HCT116 (cell line): ENCODE results near the gene APBA1. TPM values are rescaled to one million over a fixed set of nuclear protein-coding genes. Genes with fewer than 3 reads are reported as not detected.

Experiments
- ATAC-seq: fragments of 200-7000 bp; cut with Tn5 transposase; 2 replicates; pipeline ENCODE4 v1.9.1; 2020; ENCODE audit warnings: mild to moderate bottlenecking, moderate library complexity
- BruUV-seq: library from RNA; stranded (reverse); fragments of 400-500 nt; replicated peaks from 2 replicates; lab custom pipeline; 2021; lab: Mats Ljungman, UMichigan
- CTCF ChIA-PET: fragments of 300-600 bp; sonication (Branson Sonifier 250); formaldehyde crosslinking; loops from one replicate; lab custom pipeline; 2021; ENCODE audit warnings: antibody characterized with exemption; lab: Charles Lee
- POLR2A ChIA-PET: fragments of 300-600, 350-600 bp; sonication (Branson Sonifier 250); formaldehyde crosslinking; loops from one replicate; lab custom pipeline; 2021; ENCODE audit warnings: antibody characterized with exemption; lab: Charles Lee
- RAD21 ChIA-PET, 2 experiments: fragments of 300-600 bp; sonication (Branson Sonifier 250); formaldehyde crosslinking; loops; one replicate each; lab custom pipeline; 2023; ENCODE audit warnings: low total read pairs in 2 of 2; ENCODE audit not compliant: uncharacterized antibody in 2 of 2, unreplicated experiment in 2 of 2, low non-redundant PET in 1 of 2; lab: Charles Lee
- DNase-seq: peaks from one replicate; pipeline ENCODE4 v3.0.0-alpha.2; 2010; ENCODE audit warnings: low read depth, low spot score
- H2AFZ ChIP-seq: fragments of 200-600 bp; shearing (Covaris generic), sonication (generic); 2 replicates; pipeline ENCODE4 v1.6.1; 2017; ENCODE audit warnings: low read depth, mixed run types, mixed read lengths, antibody characterized with exemption, low read length; ENCODE audit not compliant: poor library complexity, severe bottlenecking
- H3K27ac ChIP-seq: 2 replicates; pipeline ENCODE4 v1.5.1; 2012; ENCODE audit warnings: low read depth, low read length
- H3K27me3 ChIP-seq: fragments of 200-600 bp; sonication (generic); 2 replicates; pipeline ENCODE4 v1.6.1; 2016; ENCODE audit warnings: mixed run types, low read length, mixed read lengths; ENCODE audit not compliant: insufficient read depth
- H3K36me3 ChIP-seq, 2 experiments: fragments of 200-500 bp in 1 of 2; fragments of 200-600 bp in 1 of 2; sonication (Bioruptor generic) in 1 of 2; sonication (generic) in 1 of 2; 2 replicates each; pipeline versions ENCODE4 v1.5.1 to v1.6.1; 2014 to 2016; ENCODE audit warnings: low read length in 2 of 2, inconsistent platforms in 1 of 2, mixed read lengths in 1 of 2, mixed run types in 1 of 2; ENCODE audit not compliant: insufficient read depth in 2 of 2, control insufficient read depth in 1 of 2
- H3K4me1 ChIP-seq, 2 experiments: fragments of 200-600 bp in 1 of 2; sonication (generic) in 1 of 2; 2 replicates each; pipeline versions ENCODE4 v1.5.1 to v1.6.1; 2012 to 2017; ENCODE audit warnings: low read length in 2 of 2, inconsistent platforms in 1 of 2, mild to moderate bottlenecking in 1 of 2, mixed read lengths in 1 of 2, mixed run types in 1 of 2, moderate library complexity in 1 of 2; ENCODE audit not compliant: insufficient read depth in 2 of 2, control insufficient read depth in 1 of 2
- H3K4me2 ChIP-seq: fragments of 200-600 bp; sonication (generic); 2 replicates; pipeline ENCODE4 v1.6.1; 2017; ENCODE audit warnings: mixed run types, low read length, mixed read lengths
- H3K4me3 ChIP-seq, 2 experiments: fragments of 200-600 bp in 1 of 2; sonication (generic) in 1 of 2; replicated peaks in 1 of 2; 2 replicates each; pipeline ENCODE4 v1.5.1; 2011 to 2016; ENCODE audit warnings: low read length in 2 of 2, control low read depth in 1 of 2, low read depth in 1 of 2, mild to moderate bottlenecking in 1 of 2, mixed read lengths in 1 of 2, mixed run types in 1 of 2
- H3K79me2 ChIP-seq: fragments of 200-600 bp; sonication (generic); 2 replicates; pipeline ENCODE4 v1.6.1; 2017; ENCODE audit warnings: mild to moderate bottlenecking, mixed run types, low read length, moderate library complexity, mixed read lengths; ENCODE audit not compliant: insufficient read depth
- H3K9ac ChIP-seq: fragments of 200-600 bp; sonication (generic); 2 replicates; pipeline ENCODE4 v1.6.1; 2016; ENCODE audit warnings: low read length, mixed read lengths
- H3K9me2 ChIP-seq: fragments of 200-600 bp; sonication (generic), shearing (Covaris generic); 2 replicates; pipeline ENCODE4 v1.6.1; 2017; ENCODE audit warnings: mixed run types, mild to moderate bottlenecking, moderate library complexity; ENCODE audit not compliant: insufficient read depth
- H3K9me3 ChIP-seq, 2 experiments: fragments of 200-500 bp in 1 of 2; fragments of 200-600 bp in 1 of 2; sonication (Bioruptor generic) in 1 of 2; sonication (generic) in 1 of 2; 2 replicates each; pipeline ENCODE4 v1.6.1; 2014 to 2017; ENCODE audit warnings: low read length in 2 of 2, mixed read lengths in 2 of 2, inconsistent platforms in 1 of 2, low read depth in 1 of 2, mild to moderate bottlenecking in 1 of 2, mixed run types in 1 of 2, moderate library complexity in 1 of 2; ENCODE audit not compliant: control insufficient read depth in 1 of 2, insufficient read depth in 1 of 2
- H4K20me1 ChIP-seq: fragments of 200-600 bp; sonication (generic), shearing (Covaris generic); 2 replicates; pipeline ENCODE4 v1.6.1; 2017; ENCODE audit warnings: mixed run types, mild to moderate bottlenecking, moderate library complexity; ENCODE audit not compliant: insufficient read depth
- CBX3 ChIP-seq: IDR thresholded peaks from 2 replicates; pipeline ENCODE4 v1.6.1; 2012; ENCODE audit warnings: low read depth
- CEBPB ChIP-seq: IDR thresholded peaks from 2 replicates; pipeline ENCODE4 v1.6.1; 2012; ENCODE audit warnings: low read depth
- CTCF ChIP-seq, 3 experiments: fragments of 200-600 bp in 1 of 3; sonication (generic) in 1 of 3; IDR thresholded peaks in 2 of 3; conservative IDR thresholded peaks in 1 of 3; 2 replicates each; pipeline ENCODE4 v1.5.1; 2012 to 2017; ENCODE audit warnings: low read depth in 2 of 3, low read length in 2 of 3, antibody characterized with exemption in 1 of 3, borderline replicate concordance in 1 of 3, control low read depth in 1 of 3, mild to moderate bottlenecking in 1 of 3, mixed read lengths in 1 of 3, mixed run types in 1 of 3, moderate library complexity in 1 of 3; ENCODE audit not compliant: insufficient read depth in 1 of 3
- ELF1 ChIP-seq: IDR thresholded peaks from 2 replicates; pipeline ENCODE4 v1.6.1; 2012; ENCODE audit warnings: low read depth, borderline replicate concordance
- FOSL1 ChIP-seq: IDR thresholded peaks from 2 replicates; pipeline ENCODE4 v1.6.1; 2012; ENCODE audit warnings: low read depth
- MAX ChIP-seq: IDR thresholded peaks from 2 replicates; pipeline ENCODE4 v1.6.1; 2012
- POLR2A ChIP-seq: IDR thresholded peaks from 2 replicates; pipeline ENCODE4 v1.7.0; 2011; ENCODE audit warnings: borderline replicate concordance; ENCODE audit not compliant: insufficient read depth, insufficient read length; ENCODE audit errors: extremely low read depth
- POLR2AphosphoS5 ChIP-seq: IDR thresholded peaks from 2 replicates; pipeline ENCODE4 v1.6.1; 2011; ENCODE audit warnings: mild to moderate bottlenecking, low read depth, low read length, moderate library complexity
- RAD21 ChIP-seq: IDR thresholded peaks from 2 replicates; pipeline ENCODE4 v1.6.1; 2012; ENCODE audit warnings: low read depth, mild to moderate bottlenecking
- REST ChIP-seq: IDR thresholded peaks from 2 replicates; pipeline ENCODE4 v1.6.1; 2012; ENCODE audit warnings: low read depth
- SIN3A ChIP-seq: IDR thresholded peaks from 2 replicates; pipeline ENCODE4 v1.6.1; 2012; ENCODE audit warnings: low read depth
- SP1 ChIP-seq: IDR thresholded peaks from 2 replicates; pipeline ENCODE4 v1.6.1; 2012; ENCODE audit warnings: low read depth
- SRF ChIP-seq: IDR thresholded peaks from 2 replicates; pipeline ENCODE4 v1.6.1; 2012; ENCODE audit warnings: low read depth
- YY1 ChIP-seq: IDR thresholded peaks from 2 replicates; pipeline ENCODE4 v1.6.1; 2011; ENCODE audit warnings: low read length, low read depth, moderate library complexity, mild to moderate bottlenecking; ENCODE audit not compliant: insufficient replicate concordance; ENCODE audit errors: extremely low read depth
- ZBTB33 ChIP-seq: IDR thresholded peaks from 2 replicates; pipeline ENCODE4 v1.6.1; 2011; ENCODE audit warnings: mild to moderate bottlenecking, low read length, moderate library complexity; ENCODE audit not compliant: insufficient replicate concordance; ENCODE audit errors: extremely low read depth
- ZFX ChIP-seq: fragments of 450-650 bp; IDR thresholded peaks from 2 replicates; pipeline ENCODE4 v1.6.1; 2017
- intact Hi-C: fragments of 100-400 bp; cut with micrococcal nuclease; formaldehyde crosslinking; loops from 2 replicates; pipeline ENCODE4 v1.10.0; 2022
- total RNA-seq: library from RNA; stranded (reverse); gene quantifications from one replicate; pipeline ENCODE4 v1.2.1, GENCODE V29; 2021; ENCODE audit not compliant: unreplicated experiment

The APBA1 gene
- total RNA-seq, 1 experiment from 2014 or later: 0.20 TPM

- Histone ChIP-seq H4K20me1 (no peaks in the 10 kb centered on the region), H3K4me1 (peaks cover 3 to 14% of the 10 kb centered on the region in 2 experiments; a peak in 3 of 4 replicates), H3K27ac (peak overlapping the region; percentile 1; the same call in 1 of the 2 replicates), H3K9me2 (no peaks in the 10 kb centered on the region)
- DNase-seq (peak; percentile 77), ATAC-seq (peak; percentile 93)
- no peak for TF ChIP-seq SP1
- no peak for TF ChIP-seq REST
- peak; percentile 60 for TF ChIP-seq YY1
- no peak for TF ChIP-seq ZBTB33
- no peak for TF ChIP-seq CEBPB
- no peak for TF ChIP-seq SRF
- TF ChIP-seq SIN3A: no peak
- TF ChIP-seq CBX3: peak; percentile 54; the same call in 1 of the 2 replicates
- peak; percentile 47; the same call in 1 of the 2 replicates for TF ChIP-seq ZFX
- TF ChIP-seq POLR2AphosphoS5: peak; percentile 15; the same call in 1 of the 2 replicates
- TF ChIP-seq POLR2A: no peak
- TF ChIP-seq CTCF (IDR thresholded peaks at IDR 0.05 in 2 of 3, conservative IDR thresholded peaks at IDR 0.05 in 1 of 3; ENCODE audit: borderline replicate concordance in 1 of 3, insufficient read depth in 1 of 3, low read depth in 2 of 3, low read length in 2 of 3): peak; percentile 67 to 85 (median 76)
- peak; percentile 63 for TF ChIP-seq RAD21
- no peak for TF ChIP-seq FOSL1
- peak; percentile 69; the same call in 1 of the 2 replicates for TF ChIP-seq MAX
- TF ChIP-seq ELF1: no peak
- TF ChIP-seq, all 23 proteins: peak for 7
- ChIA-PET RAD21 (interaction anchor here in 1 of 2 experiments (1.4 to 1.9 kb wide), 2 partner anchors 247 to 259 kb away, joined by 3 to 5 read pairs; no protein-coding TSS in a partner anchor), CTCF (interaction anchor here (0.6 to 3.0 kb wide), 19 partner anchors 10 to 557 kb away, joined by 3 to 12 read pairs (median 4); no protein-coding TSS in a partner anchor), POLR2A (no interaction called here)
- intact Hi-C loops: loop anchor here (1.0 to 5.0 kb wide), 5 partner anchors 85 to 260 kb away; no protein-coding TSS in a partner anchor
- H3K4me3 ChIP-seq: peak overlapping the region; percentile 47 to 55
- no peaks in the 10 kb centered on the region for H3K9me3 ChIP-seq
- peak overlapping the region; percentile 95 for H2AFZ ChIP-seq
- H3K79me2 ChIP-seq: no peaks in the 10 kb centered on the region
- peak overlapping the region; percentile 37 for H3K9ac ChIP-seq
- H3K36me3 ChIP-seq: no peaks in the 10 kb centered on the region
- peak overlapping the region; percentile 90 for H3K4me2 ChIP-seq
- no TSS peak for BruUV-seq
- H3K27me3 ChIP-seq: peaks cover 6% of the 10 kb centered on the region; the same call in 1 of the 2 replicates
Observed at GRCh38 chr9:69672596-69673310, 582 bp upstream of the APBA1 start.
